ENCODE results near the gene C1QTNF1.

C1QTNF1 gene

GRCh38 chr17:79023886-79024771 lies at the start of gene C1QTNF1:
C1QTNF1 (plus strand) TSS chr17:79024169; CDS start chr17:79043969, 19,800 bp downstream.
- no peak for DNase-seq (ENCODE audit: low read depth, low spot score)

- DNase-seq (ENCODE audit: low read depth, low spot score): no peak
Measured at GRCh38 chr17:78974635-78975591, 49.1 kb upstream of the C1QTNF1 start.

- DNase-seq (ENCODE audit: low read depth, low spot score): no peak
Measured at GRCh38 chr17:78976907-78977680, 46.9 kb upstream of the C1QTNF1 start.

- no peak for DNase-seq (ENCODE audit: low read depth, low spot score)
Measured at GRCh38 chr17:78977681-78977943, 46.4 kb upstream of the C1QTNF1 start.

GRCh38 chr17:78977997-78978973 lies 45.7 kb upstream of the C1QTNF1 start:
- no peak for DNase-seq (ENCODE audit: low read depth, low spot score)

GRCh38 chr17:78979780-78980623 lies 44.0 kb upstream of the C1QTNF1 start, which contains the start of gene LGALS3BP:
LGALS3BP (minus strand) TSS chr17:78979923; CDS start chr17:78977191, 2,732 bp downstream.
- peak; percentile 63 for DNase-seq (ENCODE audit: low read depth, low spot score)

GRCh38 chr17:78980624-78980972 lies 43.4 kb upstream of the C1QTNF1 start:
- DNase-seq (ENCODE audit: low read depth, low spot score): no peak

- DNase-seq (ENCODE audit: low read depth, low spot score): no peak
Measured at GRCh38 chr17:78981010-78981888, 42.7 kb upstream of the C1QTNF1 start.

- DNase-seq (ENCODE audit: low read depth, low spot score): no peak
Measured at GRCh38 chr17:78985395-78985794, 38.6 kb upstream of the C1QTNF1 start.

GRCh38 chr17:78986048-78986648 lies 37.8 kb upstream of the C1QTNF1 start:
- no peak for DNase-seq (ENCODE audit: low read depth, low spot score)

GRCh38 chr17:78986649-78987328 lies 37.2 kb upstream of the C1QTNF1 start:
- DNase-seq (ENCODE audit: low read depth, low spot score): no peak

- DNase-seq (ENCODE audit: low read depth, low spot score): no peak
Measured at GRCh38 chr17:78988152-78988551, 35.8 kb upstream of the C1QTNF1 start.

- no peak for DNase-seq (ENCODE audit: low read depth, low spot score)
Measured at GRCh38 chr17:78990349-78991016, 33.5 kb upstream of the C1QTNF1 start.

- no peak for DNase-seq (ENCODE audit: low read depth, low spot score)
Measured at GRCh38 chr17:78991017-78991738, 32.8 kb upstream of the C1QTNF1 start.

GRCh38 chr17:78991906-78992532 lies 31.9 kb upstream of the C1QTNF1 start:
- DNase-seq (ENCODE audit: low read depth, low spot score): no peak
